Fibroblast of pulmonary artery (primary cell): Measurements from ENCODE around the gene PRKACA.

Experiments
- DNase-seq: peaks from one replicate; pipeline ENCODE4 v3.0.0-alpha.2; 2010; ENCODE audit warnings: low read depth
- H3K4me3 ChIP-seq: replicated peaks from 2 replicates; pipeline ENCODE4 v1.5.1; 2011; ENCODE audit warnings: low read depth, mild to moderate bottlenecking, control low read depth, low read length, moderate library complexity
- CTCF ChIP-seq: IDR thresholded peaks from 2 replicates; pipeline ENCODE4 v1.5.1; 2011; ENCODE audit warnings: mild to moderate bottlenecking, control low read depth, low read length, inconsistent platforms; ENCODE audit errors: missing control alignments

Gene PRKACA

GRCh38 chr19:14161305-14161704, 43.7 kb upstream of the PRKACA start:
- no peak overlapping the region for H3K4me3 ChIP-seq
- no peak for DNase-seq
- TF ChIP-seq CTCF: no peak

GRCh38 chr19:14160017-14160703, 42.6 kb upstream of the PRKACA start:
- DNase-seq: no peak
- TF ChIP-seq CTCF: no peak
- no peak overlapping the region for H3K4me3 ChIP-seq

GRCh38 chr19:14159059-14159458, 41.5 kb upstream of the PRKACA start:
- H3K4me3 ChIP-seq: no peak overlapping the region
- TF ChIP-seq CTCF: no peak
- DNase-seq: no peak

- DNase-seq: no peak
- H3K4me3 ChIP-seq: no peak overlapping the region
- no peak for TF ChIP-seq CTCF
Measured at GRCh38 chr19:14158276-14159023, 40.9 kb upstream of the PRKACA start.

- DNase-seq: no peak
- no peak for TF ChIP-seq CTCF
- H3K4me3 ChIP-seq: no peak overlapping the region
Measured at GRCh38 chr19:14156971-14157717, 39.6 kb upstream of the PRKACA start.

GRCh38 chr19:14156122-14156521, 38.6 kb upstream of the PRKACA start:
- no peak for TF ChIP-seq CTCF
- DNase-seq: no peak

More at GRCh38 chr19:14156122-14156521, 38.6 kb upstream of the PRKACA start:
- no peak overlapping the region for H3K4me3 ChIP-seq
